RWPE1 (cell line): ENCODE measurements around the gene FLG.

ENCODE experiments used
- CTCF ChIA-PET: fragments of 350-600 bp; sonication (Branson Sonifier 250); formaldehyde crosslinking; extraction: SDS; loops from one replicate; lab custom pipeline; 2021; lab: Yijun Ruan, JAX
- POLR2A ChIA-PET: fragments of 400-600 bp; formaldehyde crosslinking; extraction: SDS; loops from one replicate; lab custom pipeline; 2020; ENCODE audit warnings: antibody characterized with exemption; ENCODE audit not compliant: low non-redundant PET; lab: Yijun Ruan, JAX
- DNase-seq: peaks from one replicate; pipeline ENCODE4 v3.0.0; 2012; ENCODE audit warnings: low spot score
- H3K27ac ChIP-seq: fragments of 450-650 bp; 2 replicates; pipeline ENCODE4 v1.5.1; 2017
- TF ChIP-seq, protein P1 (sequence below): fragments of 450-650 bp; conservative IDR thresholded peaks from 2 replicates; pipeline ENCODE4 v1.5.1; 2017; ENCODE audit warnings: low read depth, mild to moderate bottlenecking

The FLG gene

DNA sequence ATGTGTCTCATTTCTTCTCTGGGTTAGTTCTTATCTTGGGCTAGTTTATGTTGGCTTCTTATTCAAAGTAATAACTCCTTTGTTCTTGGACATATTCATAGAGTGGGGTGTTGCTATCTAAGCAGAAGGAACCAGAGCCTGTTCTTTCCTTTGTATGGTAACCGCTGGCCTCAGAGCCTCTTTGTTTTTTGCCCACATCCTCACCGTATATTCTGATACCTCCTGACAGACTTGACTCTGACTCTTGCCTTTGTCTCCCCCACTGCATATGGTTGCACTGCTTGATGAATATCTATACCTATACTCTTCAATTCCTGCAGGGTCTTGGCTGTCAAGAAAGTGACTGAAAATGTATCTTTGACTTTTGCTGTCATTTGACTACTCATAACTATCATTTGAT, 24.6 kb upstream of the FLG start:
- ChIA-PET POLR2A (no interaction called here), CTCF (no interaction called here)
- H3K27ac ChIP-seq = no peak overlapping the region
- no peak for DNase-seq
- TF ChIP-seq, protein P1, sequence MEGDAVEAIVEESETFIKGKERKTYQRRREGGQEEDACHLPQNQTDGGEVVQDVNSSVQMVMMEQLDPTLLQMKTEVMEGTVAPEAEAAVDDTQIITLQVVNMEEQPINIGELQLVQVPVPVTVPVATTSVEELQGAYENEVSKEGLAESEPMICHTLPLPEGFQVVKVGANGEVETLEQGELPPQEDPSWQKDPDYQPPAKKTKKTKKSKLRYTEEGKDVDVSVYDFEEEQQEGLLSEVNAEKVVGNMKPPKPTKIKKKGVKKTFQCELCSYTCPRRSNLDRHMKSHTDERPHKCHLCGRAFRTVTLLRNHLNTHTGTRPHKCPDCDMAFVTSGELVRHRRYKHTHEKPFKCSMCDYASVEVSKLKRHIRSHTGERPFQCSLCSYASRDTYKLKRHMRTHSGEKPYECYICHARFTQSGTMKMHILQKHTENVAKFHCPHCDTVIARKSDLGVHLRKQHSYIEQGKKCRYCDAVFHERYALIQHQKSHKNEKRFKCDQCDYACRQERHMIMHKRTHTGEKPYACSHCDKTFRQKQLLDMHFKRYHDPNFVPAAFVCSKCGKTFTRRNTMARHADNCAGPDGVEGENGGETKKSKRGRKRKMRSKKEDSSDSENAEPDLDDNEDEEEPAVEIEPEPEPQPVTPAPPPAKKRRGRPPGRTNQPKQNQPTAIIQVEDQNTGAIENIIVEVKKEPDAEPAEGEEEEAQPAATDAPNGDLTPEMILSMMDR = no peak

DNA sequence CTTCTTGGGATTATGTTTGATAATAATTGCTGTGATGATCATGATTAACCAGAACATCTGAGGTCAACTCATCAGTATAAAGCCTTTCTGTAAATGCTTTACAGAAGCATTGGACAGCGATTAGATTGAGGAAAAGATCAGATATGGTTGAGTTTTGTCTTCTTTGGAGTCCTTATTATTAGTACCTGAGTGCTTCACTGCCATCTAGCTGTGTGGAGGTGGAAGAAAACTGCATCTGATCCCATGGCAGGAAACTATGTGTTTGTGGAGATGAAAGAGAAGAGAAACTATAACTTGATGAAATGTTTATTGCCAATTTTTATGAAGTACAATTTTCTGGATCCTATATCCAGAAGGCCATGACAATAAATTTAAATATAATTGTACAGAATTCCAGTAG, 23.4 kb upstream of the FLG start:
- ChIA-PET CTCF (interaction anchor here (0.6 to 2.6 kb wide), 8 partner anchors 16 to 305 kb away, joined by 3 to 12 read pairs (median 6); no protein-coding TSS in a partner anchor), POLR2A (no interaction called here)
- no peak overlapping the region for H3K27ac ChIP-seq
- DNase-seq = peak; percentile 4
- TF ChIP-seq, protein P1 = peak; percentile 38

DNA sequence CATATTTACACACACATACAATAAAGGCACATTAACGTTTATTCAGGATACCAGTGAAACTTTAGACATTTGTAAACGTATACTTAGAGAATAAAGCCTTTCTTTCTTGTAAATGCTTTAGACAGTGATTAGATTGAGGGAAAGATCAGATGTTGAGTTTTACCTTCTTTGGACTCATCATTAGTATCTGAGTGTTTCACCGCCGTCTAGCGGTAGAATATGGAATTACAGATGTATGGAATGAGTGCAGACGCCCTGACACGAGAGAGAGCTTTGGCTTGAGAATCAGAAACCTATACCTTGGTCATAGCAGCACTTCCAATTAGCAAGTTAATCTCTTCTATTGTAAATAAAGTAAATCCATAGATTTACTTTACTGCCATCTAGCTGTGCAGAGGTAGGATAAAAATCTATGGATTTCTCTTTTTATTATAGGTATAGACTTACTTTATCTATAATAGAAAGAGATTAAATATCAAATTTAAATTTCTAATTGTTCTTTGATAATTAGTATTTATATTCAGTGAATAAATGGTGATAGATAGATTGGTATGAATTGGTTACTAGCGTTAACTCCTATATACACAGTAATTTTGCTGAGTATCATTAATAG, 22.2 kb upstream of the FLG start:
- TF ChIP-seq, protein P1 = peak; percentile 91
- CTCF ChIA-PET = interaction anchor here (0.6 to 2.6 kb wide), 16 partner anchors 10 to 196 kb away, joined by 3 to 12 read pairs (median 4); partner anchors contain the start of gene FLG2
- no peak overlapping the region for H3K27ac ChIP-seq
- peak; percentile 26 for DNase-seq
- POLR2A ChIA-PET = no interaction called here

DNA sequence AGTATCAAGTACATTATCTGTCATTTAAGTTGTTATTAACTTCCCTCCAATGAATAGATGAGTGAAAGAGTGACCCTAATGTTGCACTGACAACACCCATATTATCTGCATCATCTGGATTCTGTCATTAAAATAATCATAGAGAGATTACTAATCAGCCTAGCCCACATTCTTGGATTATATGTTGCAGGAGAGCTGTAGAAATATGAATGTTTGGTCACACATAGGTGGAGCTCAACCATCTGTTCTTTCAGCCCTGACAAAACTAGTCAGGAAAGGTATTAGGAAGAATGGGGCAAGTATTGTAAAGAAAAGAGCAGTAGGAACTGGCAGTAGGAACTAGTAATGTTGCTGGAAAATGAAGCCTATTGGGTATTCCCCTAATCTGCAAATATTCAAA, 19.4 kb upstream of the FLG start:
- TF ChIP-seq, protein P1 = no peak
- H3K27ac ChIP-seq = no peak overlapping the region
- DNase-seq = no peak
- ChIA-PET CTCF (no interaction called here), POLR2A (no interaction called here)

DNA sequence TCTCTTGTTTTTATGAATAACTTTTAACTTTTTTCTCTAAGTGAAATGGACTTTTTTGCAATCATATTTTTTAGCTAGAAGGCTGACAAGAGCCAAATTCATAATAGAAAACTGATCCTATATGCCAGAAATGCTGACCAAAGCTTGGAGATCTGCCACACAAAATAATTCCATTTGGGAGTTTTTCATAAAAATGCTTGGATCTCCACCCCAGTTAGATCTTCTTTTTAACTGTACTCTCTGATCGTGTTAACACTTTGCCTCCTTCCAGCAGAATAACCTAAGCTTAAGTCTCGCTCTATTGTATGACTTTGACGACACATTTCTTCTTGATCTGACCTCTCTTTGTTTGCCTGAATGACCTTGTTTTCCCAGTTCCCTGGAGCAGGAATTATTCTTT, 18.0 kb upstream of the FLG start:
- TF ChIP-seq, protein P1 = no peak

DNA sequence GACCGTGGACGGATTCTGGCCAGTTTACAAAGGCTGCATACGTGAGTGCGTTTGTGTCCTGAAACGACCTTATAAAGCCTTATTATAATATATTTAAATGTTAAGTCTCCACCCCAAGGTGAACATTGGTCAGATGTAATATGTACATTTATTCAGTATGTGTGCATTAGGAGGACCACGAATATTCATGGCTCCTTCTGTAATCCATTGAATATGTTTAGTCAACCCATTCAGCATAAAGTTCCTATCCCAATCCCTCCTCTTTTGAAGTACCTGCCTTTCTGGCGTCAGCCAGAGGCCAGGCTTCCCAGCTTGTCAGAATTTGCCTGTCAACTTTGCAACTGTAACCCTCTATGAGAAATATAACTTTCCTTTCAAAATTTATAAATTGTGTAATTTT, 10.4 kb upstream of the FLG start:
- TF ChIP-seq, protein P1 = no peak
- H3K27ac ChIP-seq = no peak overlapping the region
- ChIA-PET CTCF (interaction anchor here (1.1 kb wide), 1 partner anchor 32 kb away, joined by 3 read pairs; no protein-coding TSS in a partner anchor), POLR2A (no interaction called here)
- no peak for DNase-seq

More for the DNA sequence above, 18.0 kb upstream of the FLG start:
- DNase-seq = no peak
- CTCF ChIA-PET = interaction anchor here (0.5 to 1.2 kb wide), 4 partner anchors 98 to 175 kb away, joined by 3 to 4 read pairs (median 3); no protein-coding TSS in a partner anchor
- POLR2A ChIA-PET = no interaction called here
- H3K27ac ChIP-seq = no peak overlapping the region
